Stimulated activated CD8-positive, alpha-beta memory T cell treated with anti-CD3 and anti-CD28 coated beads, Interleukin-4, amount 100 ng/mL, for 4 hours (primary cell): ENCODE data around the gene CDK5.
"Not testable (repeated sequence)": the region's sequence is repeated elsewhere in the genome, so short reads cannot be mapped to it uniquely, and the experiment has no call there.

Source experiments
- DNase-seq, 2 donors: peaks; one replicate each; pipeline ENCODE4 v3.0.0-alpha.2; 2020; ENCODE audit warnings: low read depth in 2 of 2, low spot score in 1 of 2

The CDK5 gene

GRCh38 chr7:151058781-151059366 lies 1.2 kb upstream of the CDK5 start:
- DNase-seq, result no peak

- DNase-seq, result peak; percentile 91 to 93
Observed at GRCh38 chr7:151057989-151058780, 488 bp upstream of the CDK5 start.

DNA sequence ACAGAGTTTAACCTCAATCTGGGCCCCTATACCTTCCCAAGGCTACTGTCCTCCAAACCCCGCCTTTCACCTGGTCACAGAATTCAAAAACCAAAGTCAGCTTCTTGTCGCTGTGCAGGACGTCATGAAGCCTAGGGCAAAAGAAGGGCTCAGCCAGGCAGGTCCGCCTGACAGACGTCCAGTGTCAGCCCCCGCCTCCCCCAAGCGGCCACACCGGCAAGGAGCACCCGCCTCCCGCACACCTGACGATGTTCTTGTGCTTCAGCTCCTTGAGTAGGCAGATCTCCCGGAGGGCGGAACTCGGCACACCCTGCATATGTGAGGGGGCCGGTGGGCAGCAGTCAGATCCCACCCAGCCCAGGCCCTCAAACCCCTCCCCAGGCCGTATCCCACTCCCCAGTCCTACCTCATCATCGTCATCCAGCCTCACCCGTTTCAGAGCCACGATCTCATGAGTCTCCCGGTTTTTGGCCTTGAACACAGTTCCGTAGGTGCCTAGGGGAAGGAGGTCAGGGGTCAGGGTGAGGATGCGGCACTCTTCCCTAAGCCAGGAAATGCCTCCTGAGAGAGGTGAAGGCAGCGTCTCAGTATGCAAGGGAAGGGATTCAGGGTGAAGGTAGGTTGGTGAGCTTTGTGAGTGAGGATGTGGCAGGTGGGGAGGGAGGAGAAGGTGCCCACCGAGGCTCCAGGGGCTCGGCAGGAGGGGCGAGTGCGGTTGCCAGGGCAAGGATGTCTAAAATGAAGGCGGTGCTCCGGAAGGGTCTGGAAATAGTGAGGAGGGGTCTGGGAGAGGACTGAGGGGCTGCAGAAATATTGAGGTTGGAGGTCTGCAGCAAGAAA lies 811 bp downstream of the CDK5 start:
- no peak for DNase-seq

GRCh38 chr7:151056283-151056665 lies 1.4 kb downstream of the CDK5 start:
- no peak for DNase-seq

- no peak for DNase-seq
Observed at GRCh38 chr7:151053751-151054150, 3.9 kb downstream of the CDK5 start.

DNA sequence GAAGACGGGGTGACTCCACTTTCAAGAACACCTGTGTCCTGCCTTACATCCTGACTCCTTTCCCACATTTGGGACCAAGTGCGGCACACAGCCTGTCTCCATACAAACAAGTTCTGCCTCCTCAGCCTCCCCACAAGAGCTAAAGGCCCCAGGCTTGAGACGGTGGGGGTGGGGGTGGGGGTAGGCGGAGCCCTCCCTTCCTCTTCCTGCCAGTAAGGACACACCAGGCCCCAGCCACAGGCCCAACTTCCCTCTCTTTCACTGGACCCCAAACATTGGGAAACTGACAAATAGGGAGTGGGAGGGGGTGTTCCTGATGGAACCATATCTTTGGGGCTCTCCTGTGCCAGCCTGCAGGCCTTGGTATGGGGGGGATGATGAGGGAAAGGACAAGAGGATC lies 4.6 kb downstream of the CDK5 start:
- DNase-seq, result no peak

GRCh38 chr7:151051108-151051507 lies 6.6 kb downstream of the CDK5 start:
- no peak for DNase-seq

DNA sequence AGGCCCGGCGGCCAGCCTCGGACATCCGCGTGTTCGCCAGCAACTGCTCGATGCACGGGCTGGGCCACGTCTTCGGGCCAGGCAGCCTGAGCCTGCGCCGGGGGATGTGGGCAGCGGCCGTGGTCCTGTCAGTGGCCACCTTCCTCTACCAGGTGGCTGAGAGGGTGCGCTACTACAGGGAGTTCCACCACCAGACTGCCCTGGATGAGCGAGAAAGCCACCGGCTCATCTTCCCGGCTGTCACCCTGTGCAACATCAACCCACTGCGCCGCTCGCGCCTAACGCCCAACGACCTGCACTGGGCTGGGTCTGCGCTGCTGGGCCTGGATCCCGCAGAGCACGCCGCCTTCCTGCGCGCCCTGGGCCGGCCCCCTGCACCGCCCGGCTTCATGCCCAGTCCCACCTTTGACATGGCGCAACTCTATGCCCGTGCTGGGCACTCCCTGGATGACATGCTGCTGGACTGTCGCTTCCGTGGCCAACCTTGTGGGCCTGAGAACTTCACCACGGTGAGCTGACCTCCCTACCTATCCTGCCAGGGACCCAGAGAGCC lies 8.7 kb downstream of the CDK5 start:
- no peak for DNase-seq

DNA sequence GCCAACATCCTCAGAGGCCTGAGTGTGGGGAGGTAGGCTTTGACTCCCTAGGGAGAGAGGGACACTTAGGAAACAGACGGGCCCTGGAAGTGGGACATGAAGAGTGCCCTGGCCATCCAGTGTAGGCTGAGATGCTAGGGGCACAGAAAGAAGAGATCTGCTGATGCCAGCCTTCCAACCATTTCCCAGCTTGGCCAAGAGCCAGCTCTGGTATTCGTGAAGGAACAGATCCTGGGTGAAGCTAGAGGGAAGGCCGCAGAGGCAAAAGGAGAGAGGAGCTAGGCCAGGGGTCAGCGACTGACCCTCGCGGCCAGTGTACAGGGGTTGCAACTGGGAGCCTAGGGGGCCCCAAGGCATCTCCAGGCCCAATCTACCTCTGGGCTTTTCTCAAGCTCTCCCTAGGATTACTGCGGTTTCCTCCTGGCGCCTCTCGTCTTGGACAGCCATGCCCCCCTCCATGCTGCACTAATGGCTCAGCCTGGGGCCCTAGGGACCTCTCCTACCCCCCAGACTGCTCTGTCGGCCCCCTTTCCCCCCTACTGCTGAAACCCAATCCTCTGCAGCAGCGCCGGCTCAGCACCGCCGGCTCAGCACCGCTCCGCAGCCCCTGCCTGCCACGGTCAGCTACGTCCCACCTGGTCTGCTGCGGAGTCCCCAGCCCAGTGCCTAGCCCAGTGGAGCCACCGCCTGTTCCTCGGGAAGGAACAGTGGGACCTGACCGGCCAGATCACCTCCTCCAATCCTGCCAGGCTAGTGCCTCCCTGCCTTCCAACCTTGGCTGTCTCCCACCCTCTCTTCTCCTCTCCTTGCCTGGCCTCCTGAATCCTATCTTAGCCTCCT lies 9.5 kb downstream of the CDK5 start, which contains the start of gene ASIC3:
Gene ASIC3 (plus strand): TSS at position 556 of the 840 bp plus-strand sequence. CDS start 355 bp downstream, outside the sequence.
- DNase-seq, result no peak

DNA sequence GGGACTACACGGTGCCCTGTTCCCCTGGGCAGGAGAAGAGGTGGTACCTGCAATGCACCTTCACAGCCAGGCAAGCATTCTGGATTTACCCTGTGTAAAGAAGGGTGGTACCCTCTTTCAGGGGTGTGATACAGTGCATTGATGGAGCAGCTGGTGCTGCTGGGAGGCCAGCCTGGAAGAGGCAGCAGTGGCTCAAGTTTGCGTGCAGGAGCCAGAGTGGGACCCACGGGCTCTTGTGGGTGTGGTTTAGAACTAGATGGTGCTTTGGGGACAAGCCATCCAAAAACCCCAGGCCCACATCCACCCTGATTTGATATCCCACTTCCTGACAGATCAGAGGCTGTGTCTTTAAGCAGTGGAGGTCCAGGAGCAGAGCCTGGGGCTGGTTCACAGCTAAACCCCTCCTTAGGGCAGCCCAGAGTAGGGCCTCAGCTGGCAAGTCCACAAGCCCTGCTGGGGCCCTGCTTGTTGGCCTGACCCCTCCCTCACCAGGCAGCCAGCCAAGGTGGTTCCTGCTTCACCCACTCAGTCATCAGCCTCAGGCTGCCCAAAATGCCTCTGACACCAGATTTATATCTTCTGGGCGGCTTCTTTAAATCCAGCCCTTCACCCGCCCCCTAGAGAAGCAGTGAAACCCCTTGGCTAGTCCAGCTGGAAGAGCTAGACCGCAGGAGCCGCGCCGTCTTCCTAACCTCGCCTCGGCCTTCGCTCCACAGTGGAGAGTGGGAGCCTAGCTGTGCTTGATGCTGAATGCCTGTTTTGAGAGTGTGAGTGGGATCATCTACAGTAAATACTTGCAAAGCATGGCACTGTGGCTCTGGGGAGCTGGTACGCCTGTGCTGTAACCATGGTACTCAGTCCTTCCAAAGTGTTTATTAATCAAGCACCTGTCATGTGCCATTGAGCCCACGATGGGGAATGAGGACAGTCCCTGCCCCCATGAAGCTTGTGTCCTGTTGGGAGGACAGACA lies 10.8 kb downstream of the CDK5 start:
- DNase-seq, result no peak

DNA sequence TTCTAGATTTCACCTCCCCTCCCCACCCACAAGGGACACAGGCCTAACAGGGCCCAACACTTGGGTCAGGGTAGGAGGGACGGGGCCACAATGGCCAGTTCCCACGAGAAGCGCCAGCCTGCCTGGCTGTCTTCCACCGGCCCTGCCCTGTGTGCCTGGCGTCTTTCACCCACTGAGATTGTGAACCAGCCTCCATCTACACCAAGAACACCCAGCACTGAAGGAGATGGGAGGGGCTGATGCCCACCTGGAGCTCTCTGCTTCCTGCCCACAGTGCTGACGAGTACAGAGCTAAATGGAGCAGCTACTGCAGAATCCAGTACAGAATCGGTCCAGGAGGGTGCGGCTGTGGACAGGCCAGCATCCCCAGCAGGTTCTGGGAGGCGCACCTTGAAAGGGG lies 11.7 kb downstream of the CDK5 start:
- DNase-seq, result no peak

- no peak for DNase-seq
Observed at GRCh38 chr7:151045262-151045661, 12.4 kb downstream of the CDK5 start.

GRCh38 chr7:151043959-151044358 lies 13.7 kb downstream of the CDK5 start:
- DNase-seq, result no peak

DNA sequence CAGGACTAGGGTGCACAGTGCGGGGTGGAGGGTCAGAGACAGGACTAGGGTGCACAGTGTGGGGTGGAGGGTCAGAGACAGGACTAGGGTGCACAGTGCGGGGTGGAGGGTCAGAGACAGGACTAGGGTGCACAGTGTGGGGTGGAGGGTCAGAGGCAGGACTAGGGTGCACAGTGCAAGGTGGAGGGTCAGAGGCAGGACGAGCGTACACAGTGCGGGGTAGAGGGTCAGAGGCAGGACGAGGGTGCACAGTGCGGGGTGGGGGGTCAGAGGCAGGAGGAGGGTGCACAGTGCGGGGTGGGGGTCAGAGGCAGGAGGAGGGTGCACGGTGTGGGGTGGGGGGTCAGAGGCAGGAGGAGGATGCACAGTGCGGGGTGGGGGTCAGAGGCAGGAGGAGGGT lies 14.2 kb downstream of the CDK5 start:
- not testable (repeated sequence) for DNase-seq

GRCh38 chr7:151040616-151041375 lies 16.9 kb downstream of the CDK5 start:
- no peak for DNase-seq

GRCh38 chr7:151039850-151040548 lies 17.7 kb downstream of the CDK5 start:
- DNase-seq, result no peak

DNA sequence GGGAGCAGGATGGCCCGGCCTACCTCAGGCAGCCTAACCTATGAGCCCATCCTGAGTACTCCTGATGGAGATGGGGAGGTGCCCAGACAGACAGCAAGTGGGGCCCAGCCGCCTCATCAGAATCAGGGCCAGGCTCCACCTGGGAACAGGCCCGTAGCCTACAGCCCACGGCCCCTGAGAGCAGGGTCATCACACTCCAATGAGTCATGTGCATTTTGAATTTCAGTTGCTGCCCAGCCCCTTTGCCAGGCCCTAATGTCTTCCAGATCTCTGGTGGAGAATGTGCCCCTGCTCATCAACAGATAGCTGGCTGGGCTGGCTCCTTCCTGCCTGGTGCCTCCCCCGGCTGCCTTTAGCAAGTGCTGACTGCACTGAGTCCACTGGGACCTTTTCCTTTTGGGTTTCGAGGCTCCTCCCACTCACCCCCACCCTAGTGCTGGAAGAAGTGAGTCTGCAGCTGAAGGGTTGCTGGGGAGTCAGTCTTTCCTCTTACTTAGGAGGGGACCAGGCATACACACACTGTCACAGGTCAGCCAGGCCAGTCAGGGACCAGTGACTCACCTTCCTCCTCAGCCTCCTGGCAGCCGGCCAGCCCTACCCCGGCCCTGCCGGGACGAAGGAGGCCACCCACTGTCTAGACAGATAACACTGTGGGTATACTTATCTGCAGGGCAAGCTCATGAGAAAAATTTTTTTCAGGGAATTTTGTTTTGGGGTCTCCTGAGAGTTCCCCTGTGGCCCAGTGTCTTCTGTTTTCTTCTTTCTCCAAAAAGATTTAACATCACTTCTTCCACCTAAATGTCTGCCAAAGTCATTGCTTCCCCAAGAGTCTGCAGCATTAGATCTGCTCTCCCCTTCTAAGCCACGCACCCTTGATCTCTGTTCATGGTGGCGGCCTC lies 18.5 kb downstream of the CDK5 start:
- DNase-seq, result peak in 1 of 2 donors; percentile 66
